ENCODE measurements around the gene IL3.

Gene IL3

GRCh38 chr5:132074091-132074771 is 13.8 kb downstream of the IL3 start:
- DNase-seq: no peak

DNA sequence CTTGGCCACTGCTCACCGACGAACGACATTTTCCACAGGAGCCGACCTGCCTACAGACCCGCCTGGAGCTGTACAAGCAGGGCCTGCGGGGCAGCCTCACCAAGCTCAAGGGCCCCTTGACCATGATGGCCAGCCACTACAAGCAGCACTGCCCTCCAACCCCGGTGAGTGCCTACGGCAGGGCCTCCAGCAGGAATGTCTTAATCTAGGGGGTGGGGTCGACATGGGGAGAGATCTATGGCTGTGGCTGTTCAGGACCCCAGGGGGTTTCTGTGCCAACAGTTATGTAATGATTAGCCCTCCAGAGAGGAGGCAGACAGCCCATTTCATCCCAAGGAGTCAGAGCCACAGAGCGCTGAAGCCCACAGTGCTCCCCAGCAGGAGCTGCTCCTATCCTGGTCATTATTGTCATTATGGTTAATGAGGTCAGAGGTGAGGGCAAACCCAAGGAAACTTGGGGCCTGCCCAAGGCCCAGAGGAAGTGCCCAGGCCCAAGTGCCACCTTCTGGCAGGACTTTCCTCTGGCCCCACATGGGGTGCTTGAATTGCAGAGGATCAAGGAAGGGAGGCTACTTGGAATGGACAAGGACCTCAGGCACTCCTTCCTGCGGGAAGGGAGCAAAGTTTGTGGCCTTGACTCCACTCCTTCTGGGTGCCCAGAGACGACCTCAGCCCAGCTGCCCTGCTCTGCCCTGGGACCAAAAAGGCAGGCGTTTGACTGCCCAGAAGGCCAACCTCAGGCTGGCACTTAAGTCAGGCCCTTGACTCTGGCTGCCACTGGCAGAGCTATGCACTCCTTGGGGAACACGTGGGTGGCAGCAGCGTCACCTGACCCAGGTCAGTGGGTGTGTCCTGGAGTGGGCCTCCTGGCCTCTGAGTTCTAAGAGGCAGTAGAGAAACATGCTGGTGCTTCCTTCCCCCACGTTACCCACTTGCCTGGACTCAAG is 14.6 kb downstream of the IL3 start:
- no peak for DNase-seq

GRCh38 chr5:132075719-132076077 is 15.2 kb downstream of the IL3 start:
- DNase-seq: no peak

- DNase-seq: no peak
These were observed 15.9 kb downstream of the IL3 start for GRCh38 chr5:132076202-132076830.

- DNase-seq: no peak
These were observed 16.5 kb downstream of the IL3 start for GRCh38 chr5:132076983-132077382.

DNA sequence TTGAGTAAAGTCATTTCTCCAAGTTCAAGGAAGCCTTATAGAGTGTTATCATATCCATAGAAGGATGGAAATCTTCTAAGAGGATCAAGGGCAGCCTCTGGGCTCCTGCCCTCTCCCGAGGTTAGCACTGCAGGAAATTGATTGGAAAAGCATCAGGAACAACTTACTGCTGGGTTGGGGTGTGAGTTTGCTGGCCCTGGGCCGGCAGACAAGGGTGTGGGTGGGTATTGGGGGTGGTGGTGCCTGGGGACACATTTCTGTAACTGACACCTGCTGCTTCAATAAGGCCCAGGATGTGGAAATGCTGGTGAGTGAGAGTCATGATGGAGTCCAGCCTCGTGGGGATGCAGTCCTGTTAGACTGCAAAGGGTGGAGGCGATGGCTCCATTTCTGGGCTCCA is 18.6 kb downstream of the IL3 start:
- no peak for DNase-seq

DNA sequence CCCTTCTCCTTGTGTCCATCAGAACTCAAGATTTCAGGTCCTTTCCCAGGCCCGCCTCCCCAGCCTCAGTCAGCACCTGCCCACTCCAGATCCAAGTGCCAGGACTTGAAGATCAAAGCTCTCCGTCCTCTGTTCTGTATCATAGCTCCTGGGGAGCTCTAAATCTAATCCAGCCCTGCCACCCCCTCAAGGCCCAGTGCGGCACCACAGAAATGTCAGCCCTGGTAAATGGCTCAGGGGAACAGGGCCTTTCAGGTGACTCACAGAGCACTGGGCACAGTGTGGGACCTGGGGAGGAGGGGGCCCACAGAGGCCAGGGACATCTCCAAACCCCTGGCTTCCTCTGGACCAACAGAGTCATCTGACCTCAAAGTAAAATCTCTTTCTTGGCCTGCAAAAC is 19.2 kb downstream of the IL3 start:
- DNase-seq: no peak

GRCh38 chr5:132080595-132080994 is 20.1 kb downstream of the IL3 start:
- no peak for DNase-seq

DNA sequence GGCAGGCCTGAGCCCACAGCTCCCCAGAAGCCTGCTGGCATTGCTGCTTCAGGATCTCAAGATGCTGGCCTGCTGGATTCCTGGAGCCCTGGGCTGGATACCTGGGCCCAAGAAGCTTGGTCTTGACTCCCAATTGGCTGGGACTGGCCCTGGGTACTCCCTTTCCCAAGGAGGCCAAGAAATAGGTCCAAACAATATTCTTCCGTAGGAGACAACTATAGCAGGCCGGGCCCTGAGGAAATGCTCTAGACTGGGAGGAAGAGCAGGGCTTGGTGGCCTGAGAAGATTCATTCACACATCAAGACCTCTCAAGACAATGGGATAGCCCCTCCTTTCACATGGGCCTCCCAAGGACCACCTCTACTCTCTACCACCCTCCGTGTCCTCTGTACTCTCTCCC is 21.0 kb downstream of the IL3 start:
- no peak for DNase-seq

DNA sequence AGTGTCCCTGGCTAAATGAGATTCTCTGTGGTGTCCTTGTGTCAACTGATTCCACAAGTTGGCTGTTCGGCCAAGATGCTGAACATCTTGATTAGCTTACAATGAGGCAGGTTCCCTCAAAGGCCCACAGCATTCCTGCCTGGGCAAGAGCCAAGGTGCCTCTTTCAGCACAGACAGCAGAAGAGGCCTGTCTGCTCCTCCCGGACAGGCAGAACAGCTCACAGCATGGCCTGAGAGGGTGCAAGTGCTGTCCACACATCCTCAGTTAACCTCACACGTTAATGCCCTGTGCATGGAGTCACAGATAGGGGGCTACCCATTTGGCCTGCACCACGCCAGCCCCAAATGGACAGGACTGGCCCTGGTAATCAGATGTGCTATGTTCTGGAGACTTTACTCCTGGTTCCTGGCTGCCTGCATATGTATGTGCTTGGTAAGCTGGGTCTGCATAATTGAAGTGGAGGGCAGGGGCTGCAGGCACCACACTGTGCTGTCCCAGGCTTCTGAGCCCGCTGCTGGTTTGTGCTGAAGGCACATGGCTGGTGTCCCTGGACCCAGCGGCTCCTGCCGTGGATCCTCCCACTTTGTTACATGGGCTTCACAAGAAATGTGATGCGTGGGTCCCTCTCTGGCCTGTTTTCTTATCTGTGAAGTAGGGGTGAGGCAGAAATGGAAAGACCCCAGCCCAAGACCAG is 22.0 kb downstream of the IL3 start:
- DNase-seq: no peak

DNA sequence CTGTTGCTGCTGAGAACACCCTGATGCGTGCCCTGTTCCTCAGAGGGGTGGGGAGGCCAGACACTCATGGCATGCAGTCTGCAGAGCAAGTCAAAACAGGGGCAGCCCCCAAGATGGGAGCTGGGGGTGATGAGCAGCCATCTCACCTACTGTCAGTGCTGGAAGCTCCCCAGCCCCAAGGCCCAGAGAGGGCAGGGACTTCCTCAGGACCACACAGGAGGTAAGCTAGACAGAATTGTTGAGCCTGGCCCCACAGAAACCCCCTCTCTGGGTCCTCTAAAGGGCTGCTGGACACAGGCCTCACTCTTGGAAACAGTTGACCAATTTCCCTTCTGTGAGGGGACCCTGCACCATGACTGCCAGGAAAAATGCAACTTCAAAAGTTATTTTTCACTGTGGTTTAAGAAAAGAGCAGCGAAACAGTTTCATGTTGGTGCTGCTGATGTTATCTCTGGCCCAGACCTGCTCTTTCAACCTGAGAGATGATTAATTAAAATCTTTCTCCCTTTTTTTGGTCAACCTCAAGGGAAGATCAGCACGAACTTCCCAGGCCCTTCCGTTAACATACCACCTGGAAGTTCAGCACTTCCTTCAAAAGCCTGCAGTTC is 22.7 kb downstream of the IL3 start:
- DNase-seq: no peak

GRCh38 chr5:132085686-132086085 is 25.2 kb downstream of the IL3 start:
- DNase-seq: no peak

DNA sequence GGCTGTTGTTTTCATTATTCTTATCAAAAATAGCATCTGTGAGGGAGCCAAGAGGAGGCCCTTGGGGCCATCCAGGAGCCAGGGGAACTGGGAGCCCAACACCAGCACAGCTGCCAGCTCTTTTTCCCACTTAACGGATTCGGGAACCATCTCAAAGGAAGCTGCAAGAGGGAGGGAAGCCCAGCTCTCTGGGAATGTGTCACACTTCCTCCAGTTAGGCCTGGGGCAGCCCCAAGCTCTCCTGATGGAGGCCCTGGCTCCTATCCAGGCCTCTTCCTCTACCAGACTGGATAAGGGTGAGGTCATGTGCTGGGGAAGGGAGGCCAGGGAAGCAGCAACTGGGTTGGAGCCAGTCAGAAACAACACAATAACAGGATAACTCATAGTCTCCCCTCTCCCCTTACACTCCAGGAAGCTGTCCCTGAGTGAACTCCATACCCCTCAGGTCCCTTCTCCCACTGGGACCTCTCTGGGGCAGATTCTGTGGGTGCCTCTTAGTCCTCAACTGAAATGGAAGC is 25.9 kb downstream of the IL3 start:
- DNase-seq: no peak

- DNase-seq: no peak
These were observed 26.7 kb downstream of the IL3 start for GRCh38 chr5:132087176-132087575.

- no peak for DNase-seq
These were observed 27.2 kb downstream of the IL3 start for GRCh38 chr5:132087661-132088060.

GRCh38 chr5:132089363-132089762 is 28.9 kb downstream of the IL3 start:
- DNase-seq: no peak

DNA sequence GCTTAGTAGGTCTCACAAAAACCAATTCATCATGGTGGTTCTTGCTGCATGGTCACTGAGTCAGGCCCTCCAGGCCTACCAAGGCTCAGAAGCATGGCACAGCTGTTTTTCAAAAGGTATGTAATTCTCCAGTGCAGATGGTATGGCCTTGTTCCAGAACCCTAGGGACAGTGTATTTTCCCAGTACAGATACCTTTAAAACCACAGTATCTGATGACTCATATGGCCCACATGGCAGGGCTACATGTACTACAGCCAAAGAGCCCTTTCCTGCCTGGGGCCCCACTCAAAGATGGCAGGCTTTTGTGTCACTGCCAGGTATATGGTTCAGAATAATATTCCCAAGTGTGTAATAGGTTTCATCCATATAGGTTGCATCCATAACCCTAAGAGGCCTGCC is 29.7 kb downstream of the IL3 start:
- no peak for DNase-seq

DNA sequence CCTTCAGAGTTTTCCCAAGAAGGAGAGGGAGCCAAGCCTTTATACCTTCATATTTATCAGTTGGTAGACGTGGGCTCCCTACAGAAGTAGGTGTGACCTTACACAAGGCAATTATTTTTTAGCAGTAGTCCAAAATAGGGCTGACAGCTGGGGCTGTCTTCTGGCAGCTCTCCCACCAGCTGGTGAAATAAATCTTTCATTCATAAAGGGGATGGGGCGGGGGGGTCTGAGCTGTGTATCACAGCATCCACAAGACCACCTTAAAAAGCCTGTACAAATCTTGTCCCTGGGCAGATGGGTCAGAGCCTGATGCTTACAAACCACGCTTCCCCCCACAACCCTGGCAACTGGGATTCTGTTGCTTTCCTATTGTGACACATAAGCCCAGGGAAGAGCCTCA is 32.8 kb downstream of the IL3 start:
- DNase-seq: no peak

DNA sequence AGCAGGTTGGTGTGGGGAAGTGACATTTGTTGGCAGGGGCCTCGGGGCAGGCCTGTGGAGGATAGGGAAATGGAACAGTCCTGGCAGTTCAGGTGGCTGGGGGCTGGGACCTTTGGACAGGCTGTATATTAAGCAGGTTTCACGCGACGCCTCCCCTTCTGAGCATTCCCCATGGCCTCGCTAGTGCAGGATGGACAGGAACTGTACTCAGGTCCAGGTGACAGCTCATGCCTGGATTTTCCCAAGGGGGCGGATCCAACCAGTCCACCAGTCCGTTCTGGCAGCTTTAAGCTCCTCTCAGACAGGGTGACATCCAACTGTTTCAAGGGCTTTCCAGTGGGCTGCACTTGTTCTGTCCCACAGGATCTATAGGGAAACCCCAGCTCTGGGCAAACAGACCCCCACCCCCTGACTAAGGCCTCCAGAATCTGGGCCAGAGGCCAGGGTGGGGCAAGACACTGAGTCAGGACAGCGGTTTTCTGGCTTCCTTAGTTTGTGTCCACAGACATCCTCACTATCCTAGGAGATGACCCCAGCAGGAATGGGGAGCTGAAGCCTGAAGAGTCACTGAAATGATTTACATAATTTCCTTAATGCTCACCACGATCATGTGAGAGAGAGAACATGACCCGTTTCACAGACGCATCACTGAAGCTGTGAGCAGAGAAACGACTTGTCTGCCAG is 34.1 kb downstream of the IL3 start:
- no peak for DNase-seq

DNA sequence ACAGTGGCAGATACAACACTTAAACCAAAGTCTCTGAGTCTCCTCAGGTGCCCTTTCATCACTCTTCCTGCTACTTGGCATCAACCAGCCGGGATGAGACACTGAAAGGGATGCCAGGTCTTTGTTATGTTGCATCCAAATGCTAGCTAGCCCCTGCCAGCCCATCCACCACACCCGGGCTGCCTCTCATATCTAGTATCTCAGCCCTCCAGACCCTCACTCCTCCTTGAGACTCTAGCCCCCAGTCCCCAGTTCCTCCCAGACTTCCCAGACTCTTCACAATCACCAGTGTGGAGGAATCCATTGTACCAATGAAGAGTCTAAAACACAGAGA is 34.6 kb downstream of the IL3 start:
- DNase-seq: no peak

DNA sequence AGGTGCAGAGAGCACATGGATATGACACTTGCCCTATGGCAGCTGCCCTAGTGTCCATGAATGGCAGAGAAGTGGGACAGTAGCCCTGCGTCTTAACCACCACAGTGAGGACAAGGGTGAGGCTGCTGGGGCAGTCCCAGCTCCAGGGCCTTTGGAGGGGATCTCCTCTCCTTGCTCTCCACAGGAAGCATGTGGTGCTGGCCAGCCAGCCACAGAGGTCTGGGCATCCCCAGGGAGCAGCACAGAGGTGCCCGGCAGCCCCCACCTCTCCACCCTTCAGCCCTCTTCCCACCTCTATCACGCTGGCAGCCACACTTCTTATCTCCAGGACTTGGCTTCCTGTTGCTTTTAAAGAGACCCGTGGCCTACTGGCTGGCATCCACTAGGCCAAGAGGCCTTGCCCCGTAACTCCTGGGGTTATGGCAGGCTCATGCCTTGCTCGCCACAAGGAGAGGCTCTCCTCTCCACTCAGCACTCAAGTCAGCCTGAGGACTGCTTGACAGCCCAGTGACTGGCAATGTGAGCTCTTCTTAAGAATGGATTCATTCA is 35.0 kb downstream of the IL3 start:
- DNase-seq: no peak

DNA sequence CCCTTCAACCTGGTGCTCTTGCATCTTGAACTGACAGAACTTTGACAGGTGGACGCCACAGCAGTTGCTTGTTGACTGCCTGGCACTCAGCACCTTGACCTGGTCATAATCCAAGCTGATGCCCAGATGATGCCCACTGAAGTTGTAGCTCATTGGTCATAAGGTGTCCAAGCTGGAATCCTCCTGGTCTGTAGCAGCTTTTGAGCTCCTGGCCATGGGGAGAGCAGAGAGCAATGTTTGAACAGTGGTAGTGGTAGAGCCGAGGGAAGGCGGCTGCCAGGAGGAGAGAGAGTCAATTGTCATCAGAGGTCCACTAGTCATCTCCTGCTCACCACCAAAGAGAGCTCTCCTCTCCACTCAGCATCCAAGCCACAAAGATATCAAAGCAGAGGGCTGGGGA is 36.4 kb downstream of the IL3 start:
- DNase-seq: no peak

Data from activated T-cell treated with anti-CD3 and anti-CD28 coated beads for 4 hours (primary cell).